TTC549 (cell line): Measurements from ENCODE around the gene PPP1R14C.

Experiments used
- FAIRE-seq: peaks from 2 replicates; lab custom pipeline; 2012; peaks lifted over from hg19 to GRCh38; lab: Jason Lieb, UNC

Gene PPP1R14C

GRCh38 chr6:150250826-150251225 lies 108.0 kb downstream of the PPP1R14C start:
- no peak for FAIRE-seq

DNA sequence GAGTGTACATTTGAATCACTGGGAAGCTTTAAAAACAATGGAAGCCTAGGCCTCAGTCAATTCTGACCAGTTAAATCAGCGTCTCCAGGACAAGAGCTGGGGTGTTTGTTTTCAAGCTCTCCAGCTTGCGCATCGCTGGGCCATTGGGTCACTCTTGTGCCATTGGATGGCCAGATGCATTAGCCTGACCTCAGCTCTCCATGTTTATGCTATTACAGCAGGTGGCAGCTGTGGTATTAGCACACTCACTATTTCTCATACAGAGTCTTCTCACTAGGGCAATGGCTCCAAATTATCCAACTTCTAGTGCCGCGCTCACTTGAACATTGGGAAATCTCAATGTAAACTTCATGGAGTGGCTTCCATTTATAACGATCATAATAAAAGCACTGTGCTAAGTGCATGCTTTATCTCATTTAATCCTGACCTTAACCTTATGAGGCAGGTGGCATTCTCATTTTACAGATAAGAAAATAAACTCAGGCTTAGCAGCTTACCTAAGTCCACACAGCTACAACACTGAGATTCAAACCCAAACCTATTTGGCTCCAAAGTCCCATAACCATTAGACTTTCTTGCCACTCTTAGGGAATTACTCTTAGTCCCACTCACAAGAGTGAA lies 108.8 kb downstream of the PPP1R14C start:
- no peak for FAIRE-seq

- FAIRE-seq: no peak
Measured at GRCh38 chr6:150252714-150253444, 110.0 kb downstream of the PPP1R14C start.

GRCh38 chr6:150253489-150253888 lies 110.6 kb downstream of the PPP1R14C start:
- no peak for FAIRE-seq

DNA sequence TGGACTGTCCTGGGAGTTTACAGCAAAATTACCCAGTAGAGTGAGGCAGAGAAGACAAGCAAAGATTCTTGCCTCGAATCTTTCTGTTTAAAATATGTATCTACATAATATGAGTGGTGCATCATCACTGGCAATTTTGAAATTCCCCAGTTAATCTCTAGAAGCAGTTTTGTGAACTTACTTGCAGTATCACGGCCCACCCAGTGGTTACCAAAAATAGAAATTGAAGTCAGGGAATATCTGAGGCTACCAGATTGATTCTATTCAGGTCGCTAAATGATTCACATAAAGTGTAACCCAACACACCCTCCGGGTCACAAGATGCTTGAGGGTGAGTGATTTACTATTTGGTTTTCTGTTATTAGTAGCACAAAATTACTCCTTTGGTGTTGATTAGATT lies 111.9 kb downstream of the PPP1R14C start:
- FAIRE-seq: no peak

DNA sequence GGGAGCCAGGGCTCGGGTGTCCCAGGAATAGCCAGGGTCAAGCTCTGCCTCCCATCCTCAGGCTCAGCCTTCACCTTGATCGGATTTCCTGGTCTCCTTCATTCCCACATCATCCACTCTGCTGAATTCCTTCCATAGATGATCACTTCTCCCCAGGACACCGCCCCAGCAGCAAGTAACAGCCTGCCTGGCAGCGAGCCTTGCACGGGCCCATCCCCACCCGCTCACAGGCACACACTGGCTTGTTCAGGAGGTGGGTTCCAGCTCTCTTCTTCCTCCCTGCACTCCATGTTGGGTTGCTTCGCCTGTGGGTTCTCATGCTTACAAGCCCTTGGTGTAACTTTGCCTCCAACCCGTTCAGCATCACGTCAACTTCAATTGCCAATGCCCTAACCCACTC lies 113.0 kb downstream of the PPP1R14C start:
- FAIRE-seq: no peak

GRCh38 chr6:150256618-150257272 lies 113.9 kb downstream of the PPP1R14C start:
- no peak for FAIRE-seq

GRCh38 chr6:150258381-150258780 lies 115.5 kb downstream of the PPP1R14C start:
- no peak for FAIRE-seq

DNA sequence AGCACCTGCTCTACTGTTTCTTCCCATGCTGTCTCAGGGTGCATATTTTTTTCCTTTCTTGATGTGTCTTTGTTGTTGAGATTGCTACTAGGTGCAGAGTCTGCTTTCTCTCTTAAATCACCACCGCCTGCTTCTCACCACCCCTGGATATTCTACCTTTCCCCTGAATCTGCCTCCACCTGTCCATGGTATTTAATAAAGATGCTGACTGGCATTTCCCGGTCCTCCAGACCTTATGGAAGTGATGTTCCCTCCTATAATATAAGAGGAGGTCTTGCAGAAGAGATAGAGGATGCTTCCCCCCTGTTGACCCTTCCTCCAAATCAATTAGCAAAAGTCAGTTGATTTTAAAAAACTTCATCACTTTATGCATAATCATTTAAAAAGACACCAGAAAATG lies 118.1 kb downstream of the PPP1R14C start:
- no peak for FAIRE-seq

DNA sequence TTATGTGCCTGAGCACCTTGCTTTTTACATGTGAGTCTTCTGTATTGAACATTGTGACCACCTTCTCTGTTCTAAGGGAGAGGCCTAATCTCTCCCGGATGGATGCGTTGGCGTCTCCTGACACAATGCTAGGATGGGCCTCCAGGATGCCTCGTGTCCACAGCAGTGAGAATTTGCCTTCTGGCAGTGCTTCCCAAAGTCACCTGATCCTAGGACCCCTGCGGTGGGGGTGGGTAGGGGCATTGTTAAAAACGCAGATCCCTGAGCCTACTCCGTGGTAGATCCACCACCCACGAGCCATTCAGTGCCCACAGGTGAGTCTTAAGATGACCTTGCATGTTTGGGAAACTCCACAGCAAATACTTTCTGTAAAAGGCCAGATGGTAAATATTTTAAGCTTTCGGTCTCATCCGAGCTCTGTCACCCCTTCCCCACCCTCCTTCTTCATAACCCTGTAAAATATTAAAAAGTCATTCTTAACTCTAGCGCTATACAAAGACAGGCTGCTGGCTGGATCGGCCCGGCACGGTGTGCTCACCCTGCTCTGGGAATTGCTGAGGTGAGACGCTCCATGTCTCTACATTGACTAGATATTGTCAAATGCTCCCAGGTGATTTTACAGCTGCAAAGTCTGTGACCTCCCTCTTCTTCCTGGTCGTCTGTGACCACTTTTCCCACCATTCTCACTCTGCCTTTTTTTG lies 119.3 kb downstream of the PPP1R14C start:
- no peak for FAIRE-seq

DNA sequence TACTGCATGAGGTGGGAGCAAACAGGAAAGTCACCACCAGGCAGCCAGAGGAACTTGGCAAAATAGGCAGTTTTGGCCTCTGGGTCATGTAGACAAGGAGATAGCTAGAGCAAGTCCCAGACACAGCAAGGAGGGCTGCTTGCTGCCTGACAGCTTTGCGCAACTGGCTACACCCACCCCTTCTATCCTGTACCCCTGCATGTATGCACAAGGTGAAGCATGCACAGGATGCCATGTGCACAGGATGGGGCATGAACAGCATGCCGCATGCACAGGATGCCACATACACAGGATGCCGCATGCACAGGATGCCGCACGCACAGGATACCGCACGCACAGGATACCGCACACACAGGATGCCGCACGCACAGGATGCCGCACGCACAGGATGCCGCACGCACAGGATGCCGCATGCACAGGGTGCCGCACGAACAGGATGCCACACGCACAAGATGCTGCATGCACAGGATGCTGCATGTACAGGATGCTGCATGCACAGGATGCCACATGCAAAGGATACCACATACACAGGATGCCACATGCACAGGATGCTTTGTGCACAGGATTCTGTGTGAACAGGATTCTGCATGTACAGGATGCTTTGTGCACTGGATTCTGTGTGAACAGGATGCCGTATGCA lies 121.0 kb downstream of the PPP1R14C start:
- FAIRE-seq: no peak

- FAIRE-seq: no peak
Measured at GRCh38 chr6:150266309-150266708, 123.5 kb downstream of the PPP1R14C start.

GRCh38 chr6:150266963-150267685 lies 124.3 kb downstream of the PPP1R14C start:
- FAIRE-seq: no peak

GRCh38 chr6:150267686-150268561 lies 125.1 kb downstream of the PPP1R14C start:
- no peak for FAIRE-seq

GRCh38 chr6:150269130-150269856 lies 126.4 kb downstream of the PPP1R14C start:
- no peak for FAIRE-seq

DNA sequence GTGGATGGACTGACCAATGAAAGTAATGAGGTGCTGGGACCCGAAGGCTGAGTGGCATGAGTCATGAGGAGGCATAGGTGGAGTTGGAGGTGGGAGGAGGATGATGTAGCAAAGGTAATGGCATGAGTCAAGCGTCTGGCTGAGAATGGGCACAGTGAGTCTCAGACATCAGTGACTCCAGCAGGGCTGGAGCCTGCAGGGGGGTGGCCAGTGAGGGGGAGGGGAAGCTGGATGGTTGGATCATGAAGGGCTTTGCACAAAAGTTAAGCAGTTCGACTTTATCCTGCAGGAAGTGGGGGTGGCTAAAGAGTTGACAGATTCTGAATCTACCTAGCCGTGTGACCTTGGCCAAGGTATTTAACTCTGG lies 127.0 kb downstream of the PPP1R14C start:
- no peak for FAIRE-seq

GRCh38 chr6:150270330-150271052 lies 127.6 kb downstream of the PPP1R14C start:
- no peak for FAIRE-seq

GRCh38 chr6:150271172-150271500 lies 128.3 kb downstream of the PPP1R14C start:
- no peak for FAIRE-seq

- no peak for FAIRE-seq
Measured at GRCh38 chr6:150271501-150272263, 128.8 kb downstream of the PPP1R14C start.
